H1 (cell line): ENCODE data around the gene FLRT1. TPM values are rescaled to one million over a fixed set of nuclear protein-coding genes. Genes with fewer than 3 reads are reported as not detected.
A peak's percentile ranks its signal among the peaks of the same experiment; 100 is the strongest.

Experiments used
- CTCF ChIA-PET: fragments of 300-600 bp; sonication (Branson Sonifier 250); formaldehyde crosslinking; loops from one replicate; lab custom pipeline; 2021; ENCODE audit not compliant: partially characterized antibody; lab: Charles Lee
- POLR2A ChIA-PET: fragments of 300-600 bp; sonication (Branson Sonifier 250); formaldehyde crosslinking; loops from one replicate; lab custom pipeline; 2021; ENCODE audit warnings: inconsistent platforms; ENCODE audit not compliant: partially characterized antibody; lab: Charles Lee
- DNase-seq, 2 experiments: peaks; one replicate each; pipeline versions ENCODE4 v3.0.0 to v3.0.0-alpha.2; 2010 to 2022; ENCODE audit warnings: low spot score in 2 of 2, low read depth in 1 of 2, mixed read lengths in 1 of 2
- FAIRE-seq: peaks from 2 replicates; lab custom pipeline; 2011; peaks lifted over from hg19 to GRCh38; lab: Jason Lieb, UNC
- H2AFZ ChIP-seq: 2 replicates; pipeline ENCODE4 v1.8.1; 2012; ENCODE audit warnings: low read length, inconsistent platforms
- H2AK5ac ChIP-seq: 2 replicates; pipeline ENCODE4 v1.6.1; 2013; ENCODE audit warnings: low read depth, low read length
- H2BK120ac ChIP-seq: replicated peaks from 2 replicates; pipeline ENCODE3; 2013; ENCODE audit warnings: low read depth, low read length, inconsistent platforms
- H2BK12ac ChIP-seq: 2 replicates; pipeline ENCODE4 v1.6.1; 2013; ENCODE audit warnings: low read depth, low read length
- H2BK15ac ChIP-seq: 2 replicates; pipeline ENCODE4 v1.6.1; 2013; ENCODE audit warnings: low read length
- H2BK20ac ChIP-seq: 2 replicates; pipeline ENCODE4 v1.6.1; 2013; ENCODE audit warnings: low read length
- H2BK5ac ChIP-seq: 2 replicates; pipeline ENCODE4 v1.6.1; 2013; ENCODE audit warnings: low read depth, low read length
- H3K14ac ChIP-seq: 2 replicates; pipeline ENCODE4 v1.6.1; 2013; ENCODE audit warnings: inconsistent platforms; ENCODE audit not compliant: insufficient read length
- H3K18ac ChIP-seq: 2 replicates; pipeline ENCODE4 v1.6.1; 2013; ENCODE audit warnings: low read length; ENCODE audit errors: extremely low read depth
- H3K23ac ChIP-seq: 2 replicates; pipeline ENCODE4 v1.6.1; 2013; ENCODE audit warnings: inconsistent platforms; ENCODE audit not compliant: insufficient read length
- H3K23me2 ChIP-seq: 2 replicates; pipeline ENCODE4 v1.6.1; 2013; ENCODE audit warnings: low read depth, low read length
- H3K27ac ChIP-seq: 2 replicates; pipeline ENCODE4 v1.6.1; 2011; ENCODE audit warnings: low read depth, low read length, inconsistent platforms
- H3K27me3 ChIP-seq, 4 experiments: replicated peaks in 1 of 4; 1 replicate in 1 of 4; 2 replicates in 3 of 4; pipeline versions ENCODE4 v1.6.1 to v1.8.1; 2011 to 2013; ENCODE audit warnings: low read length in 3 of 4, mild to moderate bottlenecking in 3 of 4, inconsistent platforms in 2 of 4, mixed read lengths in 2 of 4, moderate library complexity in 1 of 4; ENCODE audit not compliant: control insufficient read depth in 3 of 4, insufficient read depth in 3 of 4; ENCODE audit errors: extremely low read depth in 1 of 4
- H3K36me3 ChIP-seq, 4 experiments: 2 replicates each; pipeline versions ENCODE4 v1.6.1 to v1.8.1; 2011 to 2013; ENCODE audit warnings: mild to moderate bottlenecking in 4 of 4, low read length in 3 of 4, moderate library complexity in 2 of 4, control low read depth in 1 of 4, inconsistent platforms in 1 of 4; ENCODE audit not compliant: insufficient read depth in 4 of 4, control insufficient read depth in 2 of 4
- H3K4ac ChIP-seq: replicated peaks from 2 replicates; pipeline ENCODE3; 2013; ENCODE audit warnings: low read length, low read depth, mixed read lengths, inconsistent platforms; ENCODE audit not compliant: insufficient read length
- H3K4me1 ChIP-seq, 4 experiments: replicated peaks in 1 of 4; 1 replicate in 1 of 4; 2 replicates in 3 of 4; pipeline versions ENCODE4 v1.6.1 to v1.8.1; 2011 to 2013; ENCODE audit warnings: low read length in 3 of 4, inconsistent platforms in 2 of 4, mixed read lengths in 1 of 4; ENCODE audit not compliant: insufficient read depth in 4 of 4, control insufficient read depth in 3 of 4
- H3K4me2 ChIP-seq, 2 experiments: 2 replicates each; pipeline versions ENCODE4 v1.6.1 to v1.8.1; 2011 to 2013; ENCODE audit warnings: low read depth in 2 of 2, low read length in 2 of 2, control low read depth in 1 of 2, inconsistent platforms in 1 of 2, mild to moderate bottlenecking in 1 of 2; ENCODE audit not compliant: insufficient read depth in 1 of 2
- H3K4me3 ChIP-seq, 4 experiments: fragments of 200-600, 300-600 bp in 1 of 4; sonication (generic), shearing (Covaris generic), sonication (Bioruptor Twin) in 1 of 4; 2 replicates each; pipeline versions ENCODE4 v1.5.1 to v1.8.1; 2011 to 2016; ENCODE audit warnings: low read length in 4 of 4, low read depth in 3 of 4, control low read depth in 2 of 4, inconsistent platforms in 2 of 4, mild to moderate bottlenecking in 2 of 4, mixed read lengths in 1 of 4, moderate library complexity in 1 of 4; ENCODE audit not compliant: insufficient read depth in 2 of 4; ENCODE audit errors: extremely low read depth in 1 of 4
- H3K56ac ChIP-seq: replicated peaks from 2 replicates; pipeline ENCODE3; 2013; ENCODE audit warnings: low read depth, mild to moderate bottlenecking, mixed read lengths, low read length, inconsistent platforms; ENCODE audit not compliant: insufficient read length
- H3K79me1 ChIP-seq: 2 replicates; pipeline ENCODE4 v1.6.1; 2013; ENCODE audit warnings: low read depth, low read length, control low read depth
- H3K79me2 ChIP-seq, 2 experiments: 2 replicates each; pipeline versions ENCODE4 v1.6.1 to v1.8.1; 2012 to 2013; ENCODE audit warnings: low read length in 2 of 2, mild to moderate bottlenecking in 2 of 2, inconsistent platforms in 1 of 2; ENCODE audit not compliant: insufficient read depth in 2 of 2, control insufficient read depth in 1 of 2
- H3K9ac ChIP-seq, 4 experiments: replicated peaks in 1 of 4; 1 replicate in 1 of 4; 2 replicates in 3 of 4; pipeline versions ENCODE4 v1.6.1 to v1.8.1; 2011 to 2013; ENCODE audit warnings: low read depth in 3 of 4, low read length in 3 of 4, control low read depth in 2 of 4, mild to moderate bottlenecking in 2 of 4, moderate library complexity in 2 of 4, inconsistent platforms in 1 of 4; ENCODE audit errors: extremely low read depth in 1 of 4
- H3K9me3 ChIP-seq, 2 experiments: 2 replicates each; pipeline versions ENCODE4 v1.6.1 to v1.8.1; 2012 to 2013; ENCODE audit warnings: mild to moderate bottlenecking in 2 of 2, moderate library complexity in 2 of 2, control low read depth in 1 of 2, inconsistent platforms in 1 of 2, low read depth in 1 of 2, low read length in 1 of 2, mixed read lengths in 1 of 2; ENCODE audit not compliant: insufficient read depth in 2 of 2
- H4K20me1 ChIP-seq, 2 experiments: replicated peaks in 1 of 2; 2 replicates each; pipeline versions ENCODE3 to v1.8.1; 2011 to 2013; ENCODE audit warnings: inconsistent platforms in 2 of 2, low read length in 2 of 2, mild to moderate bottlenecking in 1 of 2; ENCODE audit not compliant: insufficient read depth in 2 of 2, control insufficient read depth in 1 of 2
- H4K5ac ChIP-seq: 2 replicates; pipeline ENCODE4 v1.6.1; 2013; ENCODE audit warnings: low read length, low read depth, mixed read lengths, inconsistent platforms; ENCODE audit not compliant: insufficient read length
- H4K8ac ChIP-seq: 2 replicates; pipeline ENCODE4 v1.8.0; 2013; ENCODE audit warnings: mild to moderate bottlenecking, moderate library complexity, low read length, inconsistent platforms; ENCODE audit not compliant: insufficient read depth; ENCODE audit errors: extremely low read depth
- H4K91ac ChIP-seq: replicated peaks from 2 replicates; pipeline ENCODE3; 2013; ENCODE audit warnings: low read length, mixed read lengths, inconsistent platforms; ENCODE audit not compliant: insufficient read length
- ASH2L ChIP-seq: fragments of 200-600, 300-600 bp; sonication (generic); IDR thresholded peaks from one replicate; pipeline ENCODE4 v1.7.1; 2017; ENCODE audit warnings: low read length
- CTCF ChIP-seq, 3 experiments: IDR thresholded peaks; 1 replicate in 2 of 3; 2 replicates in 1 of 3; pipeline versions ENCODE4 v1.5.1 to v1.6.1; 2011; ENCODE audit warnings: low read length in 3 of 3, mild to moderate bottlenecking in 3 of 3, inconsistent platforms in 2 of 3, low read depth in 1 of 3, moderate library complexity in 1 of 3; ENCODE audit not compliant: insufficient read depth in 1 of 3; ENCODE audit errors: control extremely low read depth in 1 of 3
- JUND ChIP-seq: IDR thresholded peaks from 2 replicates; pipeline ENCODE4 v1.6.1; 2011; ENCODE audit warnings: mild to moderate bottlenecking, improper control_type of control experiment, low read length
- KDM5A ChIP-seq: fragments of 200-600 bp; IDR thresholded peaks from 2 replicates; pipeline ENCODE4 v1.7.1; 2012; ENCODE audit warnings: mild to moderate bottlenecking, low read length, inconsistent platforms, mixed read lengths
- RNF2 ChIP-seq: fragments of 200-900, 300-1000 bp; sonication (generic); IDR thresholded peaks from 2 replicates; pipeline ENCODE4 v1.7.1; 2016; ENCODE audit warnings: borderline replicate concordance, low read depth, mild to moderate bottlenecking, antibody characterized with exemption, low read length; ENCODE audit not compliant: poor library complexity, severe bottlenecking; ENCODE audit errors: missing control alignments
- SIX5 ChIP-seq: IDR thresholded peaks from 2 replicates; pipeline ENCODE4 v1.6.1; 2011; ENCODE audit warnings: mild to moderate bottlenecking, low read depth, low read length
- TCF12 ChIP-seq: IDR thresholded peaks from 2 replicates; pipeline ENCODE4 v1.6.1; 2011; ENCODE audit warnings: low read depth, mild to moderate bottlenecking, low read length
- WGBS, 2 experiments: shearing (Covaris generic) in 1 of 2; methylation state at CpG; one replicate each; pipeline versions ENCODE4 v1.1.6 to v1.1.7; 2013 to 2015; ENCODE audit warnings: low lambda C conversion rate in 2 of 2, mixed read lengths in 2 of 2, inconsistent platforms in 1 of 2, low coverage in 1 of 2, missing lambda C conversion rate in 1 of 2; ENCODE audit not compliant: insufficient replicate concordance in 2 of 2, insufficient coverage in 1 of 2, insufficient read length in 1 of 2; ENCODE audit errors: extremely low coverage in 1 of 2, missing lambda C conversion rate in 1 of 2; 5-methylcytosine and 5-hydroxymethylcytosine counted together
- polyA plus RNA-seq, 7 experiments: library from polyadenylated mRNA; depleted of rRNA in 3 of 7; stranded (reverse) in 5 of 7; unstranded in 2 of 7; fragments of >200 nt in 5 of 7; fragments of 200-250 nt in 2 of 7; gene quantifications; 1 replicate in 5 of 7; 2 replicates in 1 of 7; 4 replicates in 1 of 7; pipeline versions ENCODE4 v1.2.1 to v1.2.3, GENCODE V29; 2011 to 2013; ENCODE audit warnings: missing spikeins in 2 of 7, mixed read lengths in 2 of 7
- total RNA-seq: library from RNA; stranded (reverse); fragmentation: NEBNext Ultra II Directional; extraction: Animal tissue kit (Norgen Biotek cat#: 25700); gene quantifications from 2 replicates; pipeline ENCODE4 v1.2.1, GENCODE V29; 2021
- TF ChIP-seq, protein P1 (sequence below): IDR thresholded peaks from 2 replicates; pipeline ENCODE4 v1.6.1; 2012; ENCODE audit warnings: inconsistent platforms

The FLRT1 gene
- total and polyA plus RNA-seq, 2 of the 8 experiments (the other 6 are each of a cell fraction or from before 2014, with no cell fraction given): 0.14 to 0.28 TPM

- Histone ChIP-seq H3K4me2 (peak overlapping the region in 1 of 2 experiments; percentile 87; a peak in 2 of 4 replicates), H3K23me2 (peaks cover 4% of the 10 kb centered on the region), H4K91ac (no peak overlapping the region), H2AK5ac (no peak overlapping the region), H3K79me1 (0 out of 2 replicates have a peak, but pooled peaks cover 2% of the 10 kb centered on the region), H3K4me3 (peak overlapping the region in 1 of 4 experiments; percentile 59; a peak in 1 of 8 replicates), H3K9me3 (no peaks in the 10 kb centered on the region), H2BK5ac (no peak overlapping the region), H3K36me3 (no peaks in the 10 kb centered on the region), H3K4ac (no peak overlapping the region), H3K4me1 (peaks cover 0 to 15% (median 9%) of the 10 kb centered on the region in 4 experiments; a peak in 6 of 7 replicates), H4K20me1 (peaks cover 5 to 24% of the 10 kb centered on the region in 2 experiments), H2AFZ (no peak overlapping the region), H2BK15ac (no peak overlapping the region), H2BK12ac (no peak overlapping the region), H2BK20ac (0 out of 2 replicates have a peak overlapping the region, but pooled peaks have one; percentile 21), H3K79me2 (no peaks in the 10 kb centered on the region), H4K5ac (no peak overlapping the region), H3K23ac (no peak overlapping the region), H4K8ac (no peak overlapping the region), H2BK120ac (no peak overlapping the region), H3K27me3 (peaks cover 16 to 91% (median 74%) of the 10 kb centered on the region in 4 experiments), H3K18ac (no peak overlapping the region), H3K14ac (no peak overlapping the region), H3K9ac (no peak overlapping the region), H3K56ac (no peak overlapping the region), H3K27ac (no peak overlapping the region)
- whole genome bisulfite sequencing, 2 experiments: 51% methylated on average over 24 of the region's 24 CpGs; no CpG with 5 or more reads in 1 of the 2 experiments
- ChIA-PET CTCF (interaction anchor here (1.2 to 5.7 kb wide), 4 partner anchors 11 to 90 kb away, joined by 4 to 22 read pairs (median 8); no protein-coding TSS in a partner anchor), POLR2A (interaction anchor here (0.7 to 1.2 kb wide), 2 partner anchors 75 to 112 kb away, joined by 3 read pairs; no protein-coding TSS in a partner anchor)
- no peak for FAIRE-seq
- DNase-seq: peak in 1 of 2 experiments; percentile 69
- no peak for TF ChIP-seq SIX5
- no peak for TF ChIP-seq KDM5A
- no peak for TF ChIP-seq ASH2L
- TF ChIP-seq CTCF (IDR thresholded peaks at IDR 0.05; ENCODE audit: control extremely low read depth in 1 of 3, insufficient read depth in 1 of 3, low read depth in 1 of 3, low read length in 3 of 3): no peak
- TF ChIP-seq, protein P1, sequence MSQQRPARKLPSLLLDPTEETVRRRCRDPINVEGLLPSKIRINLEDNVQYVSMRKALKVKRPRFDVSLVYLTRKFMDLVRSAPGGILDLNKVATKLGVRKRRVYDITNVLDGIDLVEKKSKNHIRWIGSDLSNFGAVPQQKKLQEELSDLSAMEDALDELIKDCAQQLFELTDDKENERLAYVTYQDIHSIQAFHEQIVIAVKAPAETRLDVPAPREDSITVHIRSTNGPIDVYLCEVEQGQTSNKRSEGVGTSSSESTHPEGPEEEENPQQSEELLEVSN: no peak
- TF ChIP-seq RNF2: no peak
- TF ChIP-seq JUND: no peak
- no peak for TF ChIP-seq TCF12
Measured at GRCh38 chr11:64059339-64060140, 23.8 kb downstream of the FLRT1 start.
